IgD-negative memory B cell (primary cell): Measurements from ENCODE around the gene MAPT. TPM values are rescaled to one million over a fixed set of nuclear protein-coding genes. Genes with fewer than 3 reads are reported as not detected.
"Not testable (repeated sequence)": the region's sequence is repeated elsewhere in the genome, so short reads cannot be mapped to it uniquely, and the experiment has no call there.

Experiments
- H3K27ac Mint-ChIP-seq, 3 donors: one replicate each; pipeline ENCODE4 v1.8.0; 2020 to 2022; ENCODE audit warnings: mild to moderate bottlenecking in 3 of 3, mixed read lengths in 3 of 3, moderate library complexity in 1 of 3
- H3K27me3 Mint-ChIP-seq: one replicate; pipeline ENCODE4 v1.8.0; 2021; ENCODE audit warnings: mixed read lengths
- H3K36me3 Mint-ChIP-seq: one replicate; pipeline ENCODE4 v1.8.0; 2020; ENCODE audit warnings: mild to moderate bottlenecking, mixed read lengths
- H3K4me1 Mint-ChIP-seq, 3 donors: one replicate each; pipeline ENCODE4 v1.8.0; 2020 to 2022; ENCODE audit warnings: mixed read lengths in 3 of 3, mild to moderate bottlenecking in 1 of 3
- H3K4me3 Mint-ChIP-seq, 4 donors: one replicate each; pipeline ENCODE4 v1.8.0; 2020 to 2022; ENCODE audit warnings: mild to moderate bottlenecking in 4 of 4, mixed read lengths in 4 of 4, moderate library complexity in 3 of 4
- H3K9me3 Mint-ChIP-seq, 3 donors: one replicate each; pipeline ENCODE4 v1.8.0; 2020 to 2021; ENCODE audit warnings: mixed read lengths in 3 of 3, mild to moderate bottlenecking in 1 of 3
- polyA plus RNA-seq: library from polyadenylated mRNA; unstranded; fragments of 300-500 nt; fragmentation: Illumina TruSeq; gene quantifications from one replicate; pipeline ENCODE4 v1.2.3, GENCODE V29; 2021

Gene MAPT
- polyA plus RNA-seq, 1 donor from 2014 or later = not detected

DNA sequence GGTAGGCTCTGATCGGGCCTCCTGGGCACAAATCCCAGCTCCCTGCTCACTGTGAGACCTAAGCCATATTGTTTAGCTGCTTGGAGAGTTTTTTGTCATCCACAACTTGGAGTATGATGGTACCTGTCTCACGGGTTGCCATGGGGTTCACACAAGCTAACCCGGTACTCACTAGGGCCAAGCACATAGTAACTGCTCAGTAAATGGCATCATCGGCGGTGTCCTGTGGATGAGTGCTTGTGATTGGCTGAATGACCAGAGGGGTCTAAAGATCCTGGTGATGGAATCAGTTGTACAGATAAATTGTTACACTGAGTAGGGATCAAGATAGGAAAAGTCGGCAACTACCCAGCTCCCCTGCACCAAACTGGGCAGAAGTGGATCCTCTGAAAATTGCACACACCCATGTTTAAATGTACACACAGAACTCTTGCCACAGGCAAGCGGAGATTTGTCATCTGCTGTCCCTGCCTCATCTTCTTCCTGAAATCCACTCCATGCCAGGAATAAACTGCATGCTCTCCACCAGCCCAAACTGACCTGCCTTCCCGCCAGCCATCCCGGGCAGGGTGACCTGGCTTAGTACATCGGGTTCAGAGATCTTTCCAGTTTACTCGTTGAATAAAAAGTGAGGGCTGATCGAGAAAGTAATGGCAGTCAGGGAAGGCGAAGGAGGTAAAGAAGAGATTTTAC, 6.5 kb downstream of the MAPT start:
- Mint-ChIP-seq H3K4me1 (peaks cover 2 to 14% (median 6%) of the 10 kb centered on the region in 3 donors), H3K36me3 (no peaks in the 10 kb centered on the region)

DNA sequence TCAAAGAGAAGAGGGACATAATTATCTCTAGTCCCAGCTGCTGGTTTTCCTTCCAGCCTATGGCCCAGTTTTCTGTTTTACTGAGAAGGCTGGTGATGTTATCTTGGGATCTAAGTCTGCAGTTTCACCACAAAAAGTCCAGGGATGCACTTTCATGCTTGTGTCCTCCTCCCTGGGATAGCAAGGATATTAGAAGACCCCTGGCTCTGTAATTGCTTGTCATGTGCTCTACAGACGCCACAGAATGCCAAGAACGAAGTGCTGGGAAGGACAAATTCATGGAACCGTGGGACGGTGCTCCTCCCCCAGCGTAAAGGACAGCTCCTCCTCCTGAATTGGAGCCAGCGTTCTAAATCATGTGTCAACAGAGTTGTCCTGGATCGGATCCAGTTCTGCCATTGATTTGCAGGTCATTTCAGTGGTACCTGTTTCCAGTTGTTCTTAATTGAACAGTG, 8.6 kb downstream of the MAPT start:
- no peaks in the 10 kb centered on the region for H3K9me3 Mint-ChIP-seq
- peaks cover 47% of the 10 kb centered on the region for H3K27me3 Mint-ChIP-seq
- peaks cover 3% of the 10 kb centered on the region for H3K36me3 Mint-ChIP-seq
- no peak overlapping the region for H3K4me3 Mint-ChIP-seq
- peaks cover under 1 to 9% (median 2%) of the 10 kb centered on the region in 3 donors for H3K4me1 Mint-ChIP-seq
- no peak overlapping the region for H3K27ac Mint-ChIP-seq

More for the DNA sequence above, 6.5 kb downstream of the MAPT start:
- H3K4me3 Mint-ChIP-seq = no peak overlapping the region
- H3K27ac Mint-ChIP-seq = no peak overlapping the region
- H3K9me3 Mint-ChIP-seq = no peaks in the 10 kb centered on the region
- peaks cover 53% of the 10 kb centered on the region for H3K27me3 Mint-ChIP-seq

DNA sequence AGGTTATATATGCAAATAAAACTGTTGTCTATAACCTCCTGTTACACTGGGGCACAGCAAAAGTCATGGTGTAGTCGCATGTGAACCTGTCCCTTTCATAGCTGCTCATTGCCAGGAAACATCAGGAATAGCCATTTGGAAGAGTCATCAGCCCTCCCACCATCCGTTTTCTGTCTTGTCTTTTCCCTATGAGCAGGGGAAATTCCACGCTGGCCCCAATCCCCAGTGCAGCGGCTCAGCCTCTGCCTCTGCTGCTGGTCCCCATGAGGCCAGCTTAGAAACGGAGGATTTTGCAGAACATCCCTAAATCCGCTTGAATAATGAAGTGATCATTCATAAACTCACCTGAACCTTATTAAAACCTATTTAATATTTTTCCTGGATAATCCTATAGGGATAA, 10.5 kb downstream of the MAPT start:
- peaks cover 29% of the 10 kb centered on the region for H3K27me3 Mint-ChIP-seq

DNA sequence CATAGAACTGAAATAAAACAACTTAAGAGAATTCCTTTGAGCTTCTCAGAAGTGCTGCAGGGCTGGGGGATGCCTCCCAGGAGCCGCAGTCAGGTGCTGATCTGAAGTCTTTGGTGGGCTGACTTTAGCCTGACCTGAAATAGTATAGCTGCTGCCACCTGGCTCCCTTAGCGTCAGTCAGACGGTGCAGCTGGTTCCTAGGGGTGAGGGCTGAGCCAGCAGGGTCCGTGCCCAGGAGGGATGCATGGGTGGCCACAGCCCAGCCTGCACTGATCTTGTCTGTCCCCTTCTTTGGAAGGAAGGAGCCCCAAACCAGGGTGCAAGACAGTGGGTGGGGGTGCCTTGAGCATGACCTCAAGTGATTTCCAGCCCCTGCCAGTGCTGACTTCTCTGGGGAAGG, 11.5 kb downstream of the MAPT start:
- no peak overlapping the region for H3K27ac Mint-ChIP-seq
- H3K4me1 Mint-ChIP-seq = no peaks in the 10 kb centered on the region
- H3K4me3 Mint-ChIP-seq = no peak overlapping the region
- H3K36me3 Mint-ChIP-seq = peaks cover 3% of the 10 kb centered on the region
- H3K27me3 Mint-ChIP-seq = peaks cover 24% of the 10 kb centered on the region
- H3K9me3 Mint-ChIP-seq = no peaks in the 10 kb centered on the region

More for the DNA sequence above, 10.5 kb downstream of the MAPT start:
- Mint-ChIP-seq H3K9me3 (no peaks in the 10 kb centered on the region), H3K4me3 (no peak overlapping the region), H3K36me3 (peaks cover 3% of the 10 kb centered on the region), H3K27ac (no peak overlapping the region), H3K4me1 (no peaks in the 10 kb centered on the region)

DNA sequence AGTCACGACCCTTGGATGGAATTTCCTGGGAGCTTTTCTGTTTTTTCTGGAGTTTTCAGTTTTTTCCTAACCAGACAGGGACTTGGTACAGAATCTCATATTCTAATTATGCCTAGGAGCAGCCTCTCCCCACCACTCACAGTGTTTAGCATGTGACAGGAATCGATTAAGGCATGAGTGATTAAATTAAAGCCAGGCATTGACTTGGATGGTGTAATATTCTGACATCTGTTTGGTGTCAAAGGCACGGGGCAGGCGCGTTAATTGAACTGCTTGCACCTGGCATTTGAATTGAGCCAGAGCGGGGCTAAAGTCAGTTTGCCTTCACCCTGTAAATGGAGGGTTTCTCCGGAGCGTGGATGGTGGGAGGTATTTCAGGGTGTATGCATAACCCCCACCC, 11.9 kb downstream of the MAPT start:
- Mint-ChIP-seq H3K4me1 (no peaks in the 10 kb centered on the region), H3K4me3 (no peak overlapping the region), H3K36me3 (peaks cover 3% of the 10 kb centered on the region), H3K27me3 (peaks cover 21% of the 10 kb centered on the region), H3K9me3 (no peaks in the 10 kb centered on the region), H3K27ac (no peak overlapping the region)

DNA sequence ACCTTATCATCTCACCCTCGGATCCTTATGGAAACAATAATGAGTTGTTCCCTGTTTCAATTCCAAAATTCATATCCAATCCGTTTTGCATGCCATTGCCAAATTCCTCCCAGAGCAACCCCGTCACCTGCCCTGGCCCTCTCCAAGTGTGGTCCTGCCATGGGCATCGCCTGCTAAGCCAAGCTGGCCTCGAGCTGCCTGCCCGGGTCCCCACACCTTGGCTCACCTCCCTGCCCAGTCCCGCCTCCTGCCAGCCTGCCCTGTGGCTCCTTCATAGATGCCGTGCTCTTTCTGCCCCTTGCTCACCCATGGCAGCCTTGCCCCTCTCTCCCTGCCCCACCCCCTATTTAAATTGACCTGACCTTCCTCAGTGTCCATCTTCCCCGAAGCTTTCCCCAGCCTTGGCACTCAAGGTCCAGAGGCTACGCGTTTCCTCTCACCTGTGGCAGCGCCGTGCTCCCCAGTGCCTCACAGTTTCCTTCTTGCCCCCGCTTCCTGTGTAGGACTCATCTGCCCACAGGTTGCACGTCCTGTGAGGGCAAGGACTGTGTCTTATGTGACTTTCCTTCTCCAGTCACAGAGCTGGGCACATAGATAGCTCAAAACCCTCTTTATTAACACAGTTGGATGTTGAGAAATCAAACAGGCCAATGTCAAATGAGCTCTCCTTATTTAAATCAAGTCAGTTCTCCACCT, 12.7 kb downstream of the MAPT start:
- H3K27me3 Mint-ChIP-seq = peaks cover 12% of the 10 kb centered on the region

DNA sequence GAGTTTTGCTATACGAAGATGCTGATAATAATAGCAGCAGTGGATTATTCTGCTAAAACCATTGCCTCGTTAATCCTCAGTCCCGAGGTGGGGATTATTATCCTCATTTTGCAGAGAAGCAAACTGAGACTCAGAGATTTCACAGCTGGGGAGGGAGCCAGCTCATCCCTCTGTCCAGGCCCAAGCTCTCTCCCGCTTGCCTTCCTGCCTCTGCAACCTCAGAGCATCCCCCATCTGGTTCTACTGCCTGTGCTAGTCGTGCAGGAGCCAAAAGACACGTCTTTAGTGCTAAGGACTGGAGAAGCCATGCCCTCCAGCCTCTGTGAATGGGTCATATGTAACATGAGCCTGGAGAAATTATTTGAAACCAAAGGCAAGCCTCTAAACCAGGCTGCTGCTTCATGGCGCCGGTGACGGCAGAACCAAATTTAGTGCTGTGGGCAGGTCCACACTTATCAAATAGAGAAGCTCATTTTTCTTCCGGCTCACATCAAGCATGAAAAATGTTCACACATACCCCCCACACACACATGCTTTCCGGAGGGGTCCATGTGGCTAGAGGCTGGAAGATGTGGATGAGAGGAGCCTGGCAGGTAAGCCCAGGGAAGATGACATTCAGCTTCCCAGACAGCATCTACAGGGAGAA, 13.5 kb downstream of the MAPT start:
- H3K9me3 Mint-ChIP-seq = peaks cover 4 to 9% (median 7%) of the 10 kb centered on the region in 3 donors
- no peak overlapping the region for H3K27ac Mint-ChIP-seq
- peak overlapping the region in 1 of 4 donors; percentile 22 for H3K4me3 Mint-ChIP-seq
- peaks cover 4% of the 10 kb centered on the region for H3K27me3 Mint-ChIP-seq
- H3K4me1 Mint-ChIP-seq = peaks cover 0 to 1% (median 0%) of the 10 kb centered on the region in 3 donors
- peaks cover 5% of the 10 kb centered on the region for H3K36me3 Mint-ChIP-seq

More for the DNA sequence above, 12.7 kb downstream of the MAPT start:
- H3K27ac Mint-ChIP-seq = no peak overlapping the region
- H3K36me3 Mint-ChIP-seq = peaks cover 3% of the 10 kb centered on the region
- H3K4me1 Mint-ChIP-seq = no peaks in the 10 kb centered on the region
- H3K9me3 Mint-ChIP-seq = peaks cover 2 to 3% (median 3%) of the 10 kb centered on the region in 3 donors
- H3K4me3 Mint-ChIP-seq = no peak overlapping the region

DNA sequence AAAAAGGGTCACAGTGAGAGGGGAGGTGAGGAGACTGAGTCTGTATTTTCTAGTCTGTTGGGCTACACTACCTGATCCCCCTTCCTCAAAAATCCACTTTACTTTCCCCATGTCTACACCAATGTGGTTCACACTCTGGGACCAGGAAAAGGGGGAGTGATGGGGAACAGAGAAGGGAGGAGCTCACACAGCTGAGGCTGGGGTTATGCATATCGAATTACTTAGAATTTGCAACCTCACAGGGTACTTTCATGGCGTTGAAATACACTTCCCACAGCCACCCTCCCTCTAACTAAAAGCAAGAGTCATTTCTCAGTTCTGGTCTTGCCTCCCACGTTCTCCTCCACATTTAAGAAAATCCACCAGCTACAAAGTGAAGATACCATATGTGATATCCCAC, 14.1 kb downstream of the MAPT start:
- Mint-ChIP-seq H3K4me3 (no peak overlapping the region), H3K27ac (no peak overlapping the region)

DNA sequence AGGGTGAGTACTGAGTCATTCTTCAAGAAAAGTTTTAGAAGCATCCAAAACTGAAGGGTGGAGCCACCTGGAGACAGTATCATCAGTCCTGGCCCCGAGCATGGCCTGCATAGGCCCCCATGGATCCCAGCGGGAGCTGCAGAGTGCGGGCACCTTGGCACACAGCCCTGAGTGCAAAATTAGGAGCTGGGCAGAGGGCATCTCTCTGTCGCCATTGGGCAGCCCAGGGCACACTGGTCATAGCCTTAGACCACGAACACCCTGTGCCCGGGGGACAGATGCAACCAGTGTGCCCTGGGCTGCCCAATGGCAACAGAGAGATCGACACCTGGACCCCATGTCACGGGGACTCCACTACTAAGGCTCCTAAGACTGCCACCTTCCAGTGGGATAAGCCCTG, 14.6 kb downstream of the MAPT start:
- H3K4me1 Mint-ChIP-seq = peaks cover 0 to 1% (median 1%) of the 10 kb centered on the region in 3 donors
- peaks cover 4 to 14% (median 12%) of the 10 kb centered on the region in 3 donors for H3K9me3 Mint-ChIP-seq
- no peak overlapping the region for H3K4me3 Mint-ChIP-seq
- peaks cover 4% of the 10 kb centered on the region for H3K27me3 Mint-ChIP-seq
- no peak overlapping the region for H3K27ac Mint-ChIP-seq
- peaks cover 5% of the 10 kb centered on the region for H3K36me3 Mint-ChIP-seq

More for the DNA sequence above, 14.1 kb downstream of the MAPT start:
- Mint-ChIP-seq H3K27me3 (peaks cover 4% of the 10 kb centered on the region), H3K9me3 (peaks cover 4 to 14% (median 12%) of the 10 kb centered on the region in 3 donors), H3K36me3 (peaks cover 5% of the 10 kb centered on the region), H3K4me1 (peaks cover 0 to 1% (median 0%) of the 10 kb centered on the region in 3 donors)

DNA sequence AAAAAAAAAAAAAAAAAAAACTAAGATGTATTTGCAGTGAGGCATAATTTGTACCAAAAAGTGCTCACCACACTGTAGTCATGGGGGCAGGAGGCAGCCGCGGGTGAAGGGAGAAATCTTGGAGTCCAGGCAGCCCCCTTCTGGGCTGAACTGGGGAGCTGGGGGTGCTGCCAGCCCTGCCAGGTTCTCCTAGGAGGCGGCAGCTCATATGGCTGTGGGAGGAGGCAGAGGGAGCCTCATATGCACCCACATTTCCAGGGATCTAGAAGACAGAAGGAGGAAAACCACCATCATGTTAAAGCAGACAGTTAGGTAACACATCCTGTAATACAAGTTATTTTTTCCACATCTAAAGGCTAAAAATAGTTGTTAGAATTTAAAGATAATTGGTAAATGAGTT, 16.3 kb downstream of the MAPT start:
- no peak overlapping the region for H3K4me3 Mint-ChIP-seq
- peaks cover 0 to 6% (median 4%) of the 10 kb centered on the region in 3 donors for H3K4me1 Mint-ChIP-seq
- H3K9me3 Mint-ChIP-seq = peaks cover 4 to 14% (median 12%) of the 10 kb centered on the region in 3 donors
- no peak overlapping the region for H3K27ac Mint-ChIP-seq
- peaks cover 4% of the 10 kb centered on the region for H3K27me3 Mint-ChIP-seq
- H3K36me3 Mint-ChIP-seq = peaks cover 5% of the 10 kb centered on the region

DNA sequence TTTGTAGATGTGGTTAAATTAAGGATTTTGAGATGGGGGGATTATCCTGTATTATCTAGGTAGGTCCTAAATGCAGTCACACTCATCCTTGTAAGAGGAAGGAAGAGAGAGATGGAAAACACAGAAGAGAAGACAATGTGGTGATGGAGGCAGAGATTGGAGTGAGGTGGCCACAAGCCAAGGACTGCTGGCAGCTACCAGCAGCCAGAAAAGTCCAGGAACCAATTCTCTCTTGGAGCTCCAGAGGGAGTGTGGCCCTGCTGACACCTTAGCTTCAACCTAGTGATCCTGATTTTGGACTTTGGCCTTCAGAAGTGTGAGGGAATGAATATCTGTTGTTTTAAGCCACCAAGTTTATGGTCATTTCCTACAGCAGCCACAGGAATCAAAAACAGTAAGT, 18.0 kb downstream of the MAPT start:
- Mint-ChIP-seq H3K4me3 (no peak overlapping the region), H3K27ac (no peak overlapping the region), H3K27me3 (peaks cover 4% of the 10 kb centered on the region), H3K9me3 (peaks cover 4 to 14% (median 12%) of the 10 kb centered on the region in 3 donors), H3K36me3 (peaks cover 2% of the 10 kb centered on the region), H3K4me1 (peaks cover 0 to 6% (median 4%) of the 10 kb centered on the region in 3 donors)

DNA sequence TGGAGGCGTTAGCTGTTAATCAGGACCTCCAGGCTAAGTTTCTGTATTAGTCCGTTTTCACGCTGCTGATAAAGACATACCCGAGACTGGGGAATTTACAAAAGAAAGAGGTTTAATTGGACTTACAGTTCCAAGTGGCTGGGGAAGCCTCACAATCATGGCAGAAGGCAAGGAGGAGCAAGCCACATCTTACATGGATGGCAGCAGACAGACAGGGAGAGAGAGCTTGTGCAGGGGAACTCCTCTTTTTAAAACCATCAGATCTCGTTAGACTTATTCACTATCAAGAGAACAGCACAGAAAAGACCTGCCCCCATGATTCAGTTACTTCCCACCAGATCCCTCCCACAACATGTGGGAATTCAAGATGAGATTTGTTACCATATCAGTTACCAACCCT, 18.7 kb downstream of the MAPT start:
- not testable (repeated sequence) for H3K36me3 Mint-ChIP-seq, H3K27me3 Mint-ChIP-seq, H3K4me1 Mint-ChIP-seq, H3K27ac Mint-ChIP-seq, H3K4me3 Mint-ChIP-seq
- peaks cover 4 to 14% (median 12%) of the 10 kb centered on the region in 3 donors for H3K9me3 Mint-ChIP-seq

DNA sequence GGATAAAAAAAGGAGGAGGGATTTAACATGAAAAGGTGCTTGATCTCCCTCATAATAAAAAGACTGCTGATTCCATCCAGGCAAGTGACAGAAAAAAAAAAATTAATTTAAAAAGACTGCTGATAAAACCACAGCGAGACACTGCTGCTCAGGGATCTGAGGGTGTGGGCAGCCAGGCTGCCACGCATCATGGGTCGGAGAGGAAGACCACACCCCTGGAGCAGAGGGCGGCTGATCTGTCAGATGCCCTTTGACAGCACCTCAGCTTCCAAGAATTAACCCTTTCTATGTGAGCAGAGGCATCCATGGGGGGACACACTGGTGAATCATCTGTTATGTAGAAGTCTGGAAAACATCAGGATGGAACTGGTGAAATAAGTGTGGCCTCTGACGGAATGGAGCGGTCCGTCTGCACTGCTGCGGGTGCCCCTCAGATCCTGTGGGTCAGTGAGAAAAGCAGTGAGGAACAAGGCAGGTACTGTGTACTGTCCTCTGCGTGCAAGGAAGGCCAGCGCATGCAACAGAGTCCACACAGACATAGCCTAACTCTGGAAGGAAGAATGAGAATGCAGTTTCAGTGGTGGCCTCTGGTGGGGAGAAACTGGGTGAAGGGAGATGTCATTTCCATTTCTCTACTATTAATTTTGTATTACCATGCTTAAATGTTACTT, 19.8 kb downstream of the MAPT start:
- Mint-ChIP-seq H3K36me3 (peaks cover 2% of the 10 kb centered on the region), H3K27ac (no peak overlapping the region), H3K4me1 (peaks cover 0 to 6% (median 4%) of the 10 kb centered on the region in 3 donors), H3K27me3 (peaks cover 7% of the 10 kb centered on the region), H3K9me3 (peaks cover 4 to 14% (median 12%) of the 10 kb centered on the region in 3 donors), H3K4me3 (peak overlapping the region in 2 of 4 donors; percentile 39 to 44)

DNA sequence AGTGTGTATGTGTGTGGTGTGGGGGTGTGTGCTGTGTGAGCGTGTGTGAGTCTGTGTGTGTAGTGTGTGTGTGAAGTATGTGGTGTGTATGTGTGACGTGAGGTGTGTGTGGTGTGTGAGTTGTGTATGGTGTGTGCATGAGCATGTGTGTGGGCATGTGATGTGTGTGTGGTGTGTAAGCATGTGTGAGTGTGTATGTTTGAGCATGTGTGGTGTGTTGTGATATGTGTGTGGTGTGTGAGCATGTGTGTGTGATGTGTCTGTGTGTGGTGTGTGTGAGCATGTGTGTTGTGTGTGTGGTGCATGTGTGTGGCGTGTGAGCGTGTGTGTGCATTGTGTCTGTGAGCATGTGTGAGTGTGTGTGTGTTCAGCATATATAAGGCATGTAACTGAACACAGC, 20.9 kb downstream of the MAPT start:
- H3K4me3 Mint-ChIP-seq = no peak overlapping the region
- no peak overlapping the region for H3K27ac Mint-ChIP-seq
- H3K36me3 Mint-ChIP-seq = peaks cover 2% of the 10 kb centered on the region
- H3K9me3 Mint-ChIP-seq = peaks cover 4 to 14% (median 12%) of the 10 kb centered on the region in 3 donors
- peaks cover 7% of the 10 kb centered on the region for H3K27me3 Mint-ChIP-seq
- peaks cover 0 to 6% (median 4%) of the 10 kb centered on the region in 3 donors for H3K4me1 Mint-ChIP-seq
